ENCODE data around the gene SMOC2. TPM values are rescaled to one million over a fixed set of nuclear protein-coding genes. Genes with fewer than 3 reads are reported as not detected.

SMOC2 gene
- total and polyA plus RNA-seq, 2 donors (not counting 1 experiment from before 2014, with no cell fraction given): 0.37 TPM; not detected in 1

DNA sequence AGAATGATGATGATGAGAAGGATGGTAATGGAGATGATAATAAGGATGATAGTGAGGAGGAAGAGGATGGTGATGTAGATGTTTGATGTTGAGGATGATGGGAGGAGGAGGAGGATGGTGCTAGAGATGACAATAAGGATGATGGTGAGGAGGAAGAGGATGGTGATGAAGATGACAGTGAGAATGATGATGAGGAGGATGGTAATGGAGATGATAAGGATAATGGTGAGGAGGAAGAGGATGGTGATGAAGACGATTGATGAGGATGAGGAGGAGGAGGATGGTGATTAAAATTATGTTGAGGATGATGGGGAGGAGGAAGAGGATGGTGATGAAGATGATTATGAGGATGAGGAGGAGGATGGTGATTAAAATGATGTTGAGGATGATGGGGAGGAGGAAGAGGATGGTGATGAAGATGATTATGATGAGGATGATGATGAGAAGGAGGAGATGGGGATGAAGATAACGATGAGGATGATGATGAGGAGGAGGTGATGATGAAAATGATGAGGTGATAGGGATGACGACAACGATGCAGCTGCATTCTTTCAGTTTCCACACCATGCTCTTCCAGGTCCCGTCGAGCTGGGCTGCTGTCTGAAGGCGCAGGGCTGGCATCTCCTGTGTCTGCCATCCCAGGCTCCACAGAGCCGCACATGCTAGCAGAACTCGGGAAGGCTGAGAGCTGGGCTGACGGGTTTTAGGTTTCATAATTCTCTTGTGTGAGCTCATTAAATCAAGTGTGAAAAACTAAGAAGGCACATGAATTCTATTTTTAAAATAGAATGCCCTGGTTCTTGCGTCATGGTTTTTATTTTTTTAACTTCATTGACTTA is 274.9 kb downstream of the SMOC2 start:
- intact Hi-C loops (cut with micrococcal nuclease): no loop called here
- no peak overlapping the region for H3K4me3 Mint-ChIP-seq
- peaks cover 0 to 34% (median 0%) of the 10 kb centered on the region in 3 donors for H3K9me3 ChIP-seq (ENCODE audit: control extremely low read depth in 1 of 3, control insufficient read depth in 2 of 3, insufficient read depth in 1 of 3, low read length in 2 of 3)
- no peaks in the 10 kb centered on the region for H3K36me3 ChIP-seq (replicated peaks in 1 of 2; ENCODE audit: control extremely low read depth in 1 of 2, control insufficient read depth in 1 of 2, extremely low read depth in 1 of 2, insufficient read depth in 2 of 2, low read length in 1 of 2)
- ChIA-PET CTCF (no interaction called here), POLR2A (no interaction called here)
- DNase-seq: no peak
- no peaks in the 10 kb centered on the region for H4K20me1 ChIP-seq (ENCODE audit: control insufficient read depth, insufficient read depth, low read length, poor library complexity, severe bottlenecking)
- H3K4me2 ChIP-seq (replicated peaks; ENCODE audit: low read depth, low read length, poor library complexity, severe bottlenecking): no peak overlapping the region
- WGBS (ENCODE audit: insufficient coverage): 84% methylated on average over 10 of the region's 11 CpGs
- H3K27ac ChIP-seq (ENCODE audit: low read length in 2 of 2): no peak overlapping the region
- no peak for ATAC-seq (ENCODE audit: low read depth)
- no peak overlapping the region for H3K27ac Mint-ChIP-seq
- no peaks in the 10 kb centered on the region for H3K4me1 ChIP-seq (ENCODE audit: control insufficient read depth in 2 of 2, insufficient read depth in 2 of 2, low read length in 2 of 2)
- no peaks in the 10 kb centered on the region for H3K27me3 Mint-ChIP-seq
- no peak overlapping the region for H2AFZ ChIP-seq (ENCODE audit: insufficient read depth, low read depth, low read length, poor library complexity, severe bottlenecking)
- no peak overlapping the region for H3K9ac ChIP-seq (ENCODE audit: low read length)
- H3K4me1 Mint-ChIP-seq: no peaks in the 10 kb centered on the region
- H3K9me3 Mint-ChIP-seq (ENCODE audit: insufficient read depth): peaks cover 2% of the 10 kb centered on the region
- no peak overlapping the region for H3K4me3 ChIP-seq (ENCODE audit: control extremely low read depth in 1 of 5, extremely low read depth in 1 of 5, insufficient read depth in 1 of 5, low read depth in 2 of 5, low read length in 4 of 5)
- no peaks in the 10 kb centered on the region for H3K27me3 ChIP-seq (replicated peaks in 1 of 4; ENCODE audit: control extremely low read depth in 1 of 4, control insufficient read depth in 3 of 4, insufficient read depth in 4 of 4, low read length in 3 of 4)
- H3K79me2 ChIP-seq (ENCODE audit: control insufficient read depth, insufficient read depth, low read length): no peaks in the 10 kb centered on the region
- TF ChIP-seq, protein P1, sequence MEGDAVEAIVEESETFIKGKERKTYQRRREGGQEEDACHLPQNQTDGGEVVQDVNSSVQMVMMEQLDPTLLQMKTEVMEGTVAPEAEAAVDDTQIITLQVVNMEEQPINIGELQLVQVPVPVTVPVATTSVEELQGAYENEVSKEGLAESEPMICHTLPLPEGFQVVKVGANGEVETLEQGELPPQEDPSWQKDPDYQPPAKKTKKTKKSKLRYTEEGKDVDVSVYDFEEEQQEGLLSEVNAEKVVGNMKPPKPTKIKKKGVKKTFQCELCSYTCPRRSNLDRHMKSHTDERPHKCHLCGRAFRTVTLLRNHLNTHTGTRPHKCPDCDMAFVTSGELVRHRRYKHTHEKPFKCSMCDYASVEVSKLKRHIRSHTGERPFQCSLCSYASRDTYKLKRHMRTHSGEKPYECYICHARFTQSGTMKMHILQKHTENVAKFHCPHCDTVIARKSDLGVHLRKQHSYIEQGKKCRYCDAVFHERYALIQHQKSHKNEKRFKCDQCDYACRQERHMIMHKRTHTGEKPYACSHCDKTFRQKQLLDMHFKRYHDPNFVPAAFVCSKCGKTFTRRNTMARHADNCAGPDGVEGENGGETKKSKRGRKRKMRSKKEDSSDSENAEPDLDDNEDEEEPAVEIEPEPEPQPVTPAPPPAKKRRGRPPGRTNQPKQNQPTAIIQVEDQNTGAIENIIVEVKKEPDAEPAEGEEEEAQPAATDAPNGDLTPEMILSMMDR (IDR thresholded peaks at IDR 0.05): peak; percentile 18
- TF ChIP-seq EZH2 (IDR thresholded peaks at IDR 0.05; ENCODE audit: borderline replicate concordance, insufficient read depth, low read depth, low read length, poor library complexity, severe bottlenecking): no peak

DNA sequence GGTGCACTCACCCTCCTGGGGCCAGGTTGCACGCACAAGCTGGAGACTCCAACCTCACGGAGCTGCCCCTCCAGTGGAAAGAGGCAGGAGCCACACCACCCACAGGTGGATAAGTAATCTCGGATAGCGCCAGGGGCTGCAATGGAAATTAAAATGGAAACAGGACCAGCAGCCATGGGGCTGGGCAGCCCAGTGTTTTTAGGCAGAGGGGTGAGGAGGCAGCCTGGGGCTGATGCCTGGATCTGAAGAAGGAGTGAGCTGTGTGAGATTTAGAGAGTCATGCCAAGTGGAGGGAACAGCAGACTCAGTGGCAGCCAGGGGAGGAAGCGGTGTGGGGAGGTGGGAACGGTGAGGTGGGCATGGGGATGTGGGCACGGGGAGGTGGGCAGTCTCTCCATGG is 275.6 kb downstream of the SMOC2 start:
- no peak for ATAC-seq (ENCODE audit: low read depth)

More for the DNA sequence above, 275.6 kb downstream of the SMOC2 start:
- Mint-ChIP-seq H3K4me3 (no peak overlapping the region), H3K4me1 (no peaks in the 10 kb centered on the region), H3K27ac (no peak overlapping the region), H3K27me3 (no peaks in the 10 kb centered on the region), H3K9me3 (ENCODE audit: insufficient read depth) (peaks cover 2% of the 10 kb centered on the region)
- no peak overlapping the region for H3K4me2 ChIP-seq (replicated peaks; ENCODE audit: low read depth, low read length, poor library complexity, severe bottlenecking)
- no peak overlapping the region for H3K27ac ChIP-seq (ENCODE audit: low read length in 2 of 2)
- H4K20me1 ChIP-seq (ENCODE audit: control insufficient read depth, insufficient read depth, low read length, poor library complexity, severe bottlenecking): no peaks in the 10 kb centered on the region
- no peaks in the 10 kb centered on the region for H3K36me3 ChIP-seq (replicated peaks in 1 of 2; ENCODE audit: control extremely low read depth in 1 of 2, control insufficient read depth in 1 of 2, extremely low read depth in 1 of 2, insufficient read depth in 2 of 2, low read length in 1 of 2)
- ChIA-PET CTCF (no interaction called here), POLR2A (no interaction called here)
- H3K4me3 ChIP-seq (ENCODE audit: control extremely low read depth in 1 of 5, extremely low read depth in 1 of 5, insufficient read depth in 1 of 5, low read depth in 2 of 5, low read length in 4 of 5): no peak overlapping the region
- TF ChIP-seq, protein P1 (IDR thresholded peaks at IDR 0.05): no peak
- TF ChIP-seq EZH2 (IDR thresholded peaks at IDR 0.05; ENCODE audit: borderline replicate concordance, insufficient read depth, low read depth, low read length, poor library complexity, severe bottlenecking): no peak
- no peaks in the 10 kb centered on the region for H3K27me3 ChIP-seq (replicated peaks in 1 of 4; ENCODE audit: control extremely low read depth in 1 of 4, control insufficient read depth in 3 of 4, insufficient read depth in 4 of 4, low read length in 3 of 4)
- H3K9ac ChIP-seq (ENCODE audit: low read length): no peak overlapping the region
- intact Hi-C loops (cut with micrococcal nuclease): no loop called here
- WGBS (ENCODE audit: insufficient coverage): 83% methylated on average over 7 of the region's 7 CpGs
- no peak overlapping the region for H2AFZ ChIP-seq (ENCODE audit: insufficient read depth, low read depth, low read length, poor library complexity, severe bottlenecking)
- H3K9me3 ChIP-seq (ENCODE audit: control extremely low read depth in 1 of 3, control insufficient read depth in 2 of 3, insufficient read depth in 1 of 3, low read length in 2 of 3): peaks cover 0 to 32% (median 0%) of the 10 kb centered on the region in 3 donors
- no peak for DNase-seq
- H3K4me1 ChIP-seq (ENCODE audit: control insufficient read depth in 2 of 2, insufficient read depth in 2 of 2, low read length in 2 of 2): no peaks in the 10 kb centered on the region
- H3K79me2 ChIP-seq (ENCODE audit: control insufficient read depth, insufficient read depth, low read length): no peaks in the 10 kb centered on the region

Measured in B cell (primary cell).